ENCODE measurements around the gene TEDDM1. TPM values are rescaled to one million over a fixed set of nuclear protein-coding genes. Genes with fewer than 3 reads are reported as not detected.
"Not testable (repeated sequence)": the region's sequence is repeated elsewhere in the genome, so short reads cannot be mapped to it uniquely, and the experiment has no call there.

Gene TEDDM1
- total RNA-seq, 2 donors from 2014 or later = not detected

DNA sequence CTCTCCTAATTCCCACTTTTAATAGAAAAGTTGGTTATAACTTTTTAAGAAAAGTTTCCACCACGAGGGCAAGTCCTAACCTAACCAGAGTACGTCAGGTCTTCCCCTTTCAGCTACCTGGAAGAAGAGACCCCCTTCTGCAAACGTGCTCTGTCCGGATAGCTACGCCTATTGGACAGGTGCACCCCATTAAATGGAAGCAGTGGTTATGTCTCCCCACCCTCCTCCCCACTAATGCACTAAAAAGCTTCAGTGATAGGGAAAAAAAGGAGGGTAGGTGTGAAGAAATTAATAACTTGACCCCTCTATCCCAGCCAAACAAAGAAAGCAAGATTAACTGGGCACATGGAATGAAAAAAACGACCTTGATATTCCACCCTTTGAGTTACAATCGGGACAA, 16.5 kb downstream of the TEDDM1 start:
- Histone ChIP-seq H3K4me3 (no peak overlapping the region), H3K27ac (no peak overlapping the region), H3K9me3 (no peaks in the 10 kb centered on the region), H3K27me3 (no peaks in the 10 kb centered on the region), H3K4me1 (no peaks in the 10 kb centered on the region), H3K36me3 (peaks cover 38% of the 10 kb centered on the region), H3K9ac (ENCODE audit: low read depth in 2 of 2, low read length in 2 of 2) (no peak overlapping the region)
- DNase-seq = no peak
- intact Hi-C loops (cut with DNase I) = no loop called here
- TF ChIP-seq, protein P1, sequence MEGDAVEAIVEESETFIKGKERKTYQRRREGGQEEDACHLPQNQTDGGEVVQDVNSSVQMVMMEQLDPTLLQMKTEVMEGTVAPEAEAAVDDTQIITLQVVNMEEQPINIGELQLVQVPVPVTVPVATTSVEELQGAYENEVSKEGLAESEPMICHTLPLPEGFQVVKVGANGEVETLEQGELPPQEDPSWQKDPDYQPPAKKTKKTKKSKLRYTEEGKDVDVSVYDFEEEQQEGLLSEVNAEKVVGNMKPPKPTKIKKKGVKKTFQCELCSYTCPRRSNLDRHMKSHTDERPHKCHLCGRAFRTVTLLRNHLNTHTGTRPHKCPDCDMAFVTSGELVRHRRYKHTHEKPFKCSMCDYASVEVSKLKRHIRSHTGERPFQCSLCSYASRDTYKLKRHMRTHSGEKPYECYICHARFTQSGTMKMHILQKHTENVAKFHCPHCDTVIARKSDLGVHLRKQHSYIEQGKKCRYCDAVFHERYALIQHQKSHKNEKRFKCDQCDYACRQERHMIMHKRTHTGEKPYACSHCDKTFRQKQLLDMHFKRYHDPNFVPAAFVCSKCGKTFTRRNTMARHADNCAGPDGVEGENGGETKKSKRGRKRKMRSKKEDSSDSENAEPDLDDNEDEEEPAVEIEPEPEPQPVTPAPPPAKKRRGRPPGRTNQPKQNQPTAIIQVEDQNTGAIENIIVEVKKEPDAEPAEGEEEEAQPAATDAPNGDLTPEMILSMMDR (IDR thresholded peaks at IDR 0.05) = no peak

DNA sequence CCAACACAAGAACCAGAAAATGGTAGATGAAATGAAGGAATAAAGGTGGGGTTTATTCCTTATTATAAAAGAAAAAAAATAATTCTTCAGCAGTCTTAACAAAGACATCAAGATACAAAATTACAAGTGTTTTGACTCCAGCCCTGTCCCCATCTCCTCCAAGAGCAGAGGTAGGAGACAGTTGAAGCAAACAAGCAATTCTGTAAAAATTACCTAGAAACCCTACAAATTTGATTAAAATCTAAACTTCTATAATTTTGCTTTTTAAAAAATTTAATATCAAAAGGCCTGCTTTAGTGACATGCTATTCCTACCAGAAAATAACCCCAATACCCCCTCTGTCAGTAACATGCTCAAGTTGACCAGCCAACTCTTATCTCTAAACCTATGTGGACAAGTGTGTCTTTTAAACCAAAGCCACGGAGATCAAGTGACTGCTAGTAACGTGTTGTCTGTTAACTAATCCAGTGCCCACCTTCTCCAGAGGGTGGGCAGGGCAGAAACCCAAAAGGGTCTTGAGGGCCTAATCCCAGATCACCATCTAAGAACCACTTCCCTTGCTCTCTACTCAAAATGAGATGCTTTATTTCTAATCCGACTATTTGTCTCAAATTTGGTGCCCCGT, 17.3 kb downstream of the TEDDM1 start:
- peaks cover 38% of the 10 kb centered on the region for H3K36me3 ChIP-seq
- H3K27ac ChIP-seq = no peak overlapping the region
- DNase-seq = no peak
- H3K27me3 ChIP-seq = no peaks in the 10 kb centered on the region
- intact Hi-C loops (cut with DNase I) = no loop called here
- H3K9ac ChIP-seq (ENCODE audit: low read depth in 2 of 2, low read length in 2 of 2) = no peak overlapping the region
- TF ChIP-seq, protein P1 (IDR thresholded peaks at IDR 0.05) = no peak
- H3K9me3 ChIP-seq = no peaks in the 10 kb centered on the region
- H3K4me1 ChIP-seq = no peaks in the 10 kb centered on the region
- H3K4me3 ChIP-seq = no peak overlapping the region

DNA sequence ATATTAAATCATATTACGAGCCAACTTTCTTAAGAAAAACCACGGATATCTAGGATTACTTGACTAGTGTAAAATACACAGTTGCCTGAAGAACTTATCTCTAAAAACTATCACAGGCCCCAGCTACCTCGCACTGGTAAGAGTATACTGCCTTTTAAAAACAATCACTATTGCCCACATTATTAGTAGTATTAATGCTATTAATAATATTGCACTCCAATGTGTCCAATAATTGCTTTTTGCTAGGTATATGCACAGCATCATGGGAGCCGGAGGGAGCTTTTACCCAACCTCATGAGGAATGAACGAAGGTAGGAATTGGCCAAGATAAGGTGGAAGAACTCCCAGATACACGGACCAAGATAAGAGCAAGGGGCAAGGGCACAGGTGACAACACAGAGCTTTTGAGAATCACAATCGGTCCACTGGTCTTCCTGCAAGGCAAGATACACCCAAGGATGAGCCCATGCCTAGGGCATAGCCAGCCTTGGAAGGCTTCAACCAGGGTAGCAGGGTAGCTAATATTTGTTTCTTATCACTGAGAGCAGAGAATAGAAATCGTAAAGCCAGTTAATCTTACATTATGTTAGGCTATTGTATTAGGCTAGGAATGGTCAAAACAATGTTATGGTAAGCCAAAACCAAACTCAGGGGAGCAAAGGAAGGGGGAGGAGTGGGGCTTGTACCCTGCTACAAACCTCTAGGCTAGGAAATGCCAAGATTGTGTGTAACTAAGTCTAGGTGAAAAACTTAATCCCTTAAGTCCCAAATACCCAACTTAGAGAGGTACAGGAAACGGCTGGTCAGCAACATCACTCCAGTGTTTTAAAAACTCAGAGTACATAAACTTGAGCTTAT, 18.3 kb downstream of the TEDDM1 start:
- H3K4me3 ChIP-seq = no peak overlapping the region
- peaks cover 38% of the 10 kb centered on the region for H3K36me3 ChIP-seq
- intact Hi-C loops (cut with DNase I) = no loop called here
- no peak overlapping the region for H3K27ac ChIP-seq
- no peaks in the 10 kb centered on the region for H3K4me1 ChIP-seq
- TF ChIP-seq, protein P1 (IDR thresholded peaks at IDR 0.05) = no peak
- no peak for DNase-seq
- H3K9ac ChIP-seq (ENCODE audit: low read depth in 2 of 2, low read length in 2 of 2) = no peak overlapping the region
- no peaks in the 10 kb centered on the region for H3K9me3 ChIP-seq
- H3K27me3 ChIP-seq = no peaks in the 10 kb centered on the region

DNA sequence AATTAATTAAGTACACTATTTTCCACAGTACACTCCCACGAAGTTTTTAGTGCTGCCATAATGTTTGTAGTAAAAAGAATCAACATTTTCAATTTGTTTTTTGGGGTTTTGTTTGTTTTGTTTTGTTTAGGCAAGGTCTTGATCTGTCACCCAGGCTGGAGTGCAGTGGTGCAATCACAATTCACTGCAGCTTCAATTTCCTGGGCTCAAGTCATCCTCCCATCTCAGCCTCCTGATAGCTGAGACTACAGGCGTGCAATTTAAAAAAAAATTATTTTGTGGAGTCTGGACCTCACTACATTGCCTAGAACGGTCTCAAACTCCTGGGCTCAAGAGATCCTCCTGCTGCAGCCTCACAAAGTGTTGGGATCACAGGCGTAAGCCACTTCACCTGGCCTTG, 20.3 kb downstream of the TEDDM1 start:
- no peak for DNase-seq
- intact Hi-C loops (cut with DNase I) = no loop called here
- Histone ChIP-seq H3K4me1 (no peaks in the 10 kb centered on the region), H3K27me3 (no peaks in the 10 kb centered on the region), H3K9me3 (no peaks in the 10 kb centered on the region), H3K4me3 (no peak overlapping the region), H3K27ac (no peak overlapping the region), H3K9ac (ENCODE audit: low read depth in 2 of 2, low read length in 2 of 2) (no peak overlapping the region), H3K36me3 (peaks cover 21% of the 10 kb centered on the region)
- TF ChIP-seq, protein P1 (IDR thresholded peaks at IDR 0.05) = no peak

DNA sequence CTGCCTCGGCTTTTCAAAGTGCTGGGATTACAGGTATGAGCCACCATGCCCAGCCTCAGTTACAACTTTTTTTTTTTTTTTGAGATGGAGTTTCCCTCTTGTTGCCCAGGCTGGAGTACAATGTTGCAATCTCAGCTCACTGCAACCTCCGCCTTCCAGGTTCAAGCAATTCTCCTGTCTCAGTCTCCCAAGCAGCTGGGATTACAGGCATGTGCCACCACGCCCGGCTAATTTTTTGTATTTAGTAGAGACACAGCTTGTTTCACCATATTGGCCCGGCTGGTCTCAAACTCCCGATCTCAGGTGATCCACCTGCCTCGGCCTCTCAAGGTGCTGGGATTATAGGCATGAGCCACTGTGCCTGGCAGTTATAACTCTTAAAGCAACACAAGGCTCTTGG, 20.7 kb downstream of the TEDDM1 start:
- H3K9ac ChIP-seq (ENCODE audit: low read depth in 2 of 2, low read length in 2 of 2); H3K27ac ChIP-seq; DNase-seq; H3K9me3 ChIP-seq; H3K27me3 ChIP-seq; H3K4me3 ChIP-seq; intact Hi-C loops (cut with DNase I); H3K4me1 ChIP-seq: not testable (repeated sequence)
- H3K36me3 ChIP-seq = peaks cover 20% of the 10 kb centered on the region

All from colonic mucosa (tissue), 4 donors.